IMR-90 (cell line): Measurements from ENCODE around the gene PRKACA. TPM values are rescaled to one million over a fixed set of nuclear protein-coding genes. Genes with fewer than 3 reads are reported as not detected.

Experiments
- ATAC-seq: fragments of 200-7000 bp; cut with Tn5 transposase; 2 replicates; pipeline ENCODE4 v1.9.1; 2020; ENCODE audit warnings: low read depth, mild to moderate bottlenecking, moderate library complexity
- BruUV-seq: library from RNA; stranded (reverse); fragments of 400-500 nt; replicated peaks from 2 replicates; lab custom pipeline; 2021; lab: Mats Ljungman, UMichigan
- CTCF ChIA-PET: fragments of 300-600 bp; formaldehyde crosslinking; extraction: SDS; loops from one replicate; lab custom pipeline; 2021; ENCODE audit warnings: antibody characterized with exemption; lab: Yijun Ruan, JAX
- POLR2A ChIA-PET: fragments of 300-600 bp; sonication (Branson Sonifier 250); formaldehyde crosslinking; loops from one replicate; lab custom pipeline; 2022; ENCODE audit warnings: antibody characterized with exemption; ENCODE audit not compliant: unreplicated experiment; lab: Charles Lee
- DNase-seq: peaks from one replicate; pipeline ENCODE4 v3.0.0; 2013
- H2AFZ ChIP-seq: replicated peaks from 2 replicates; pipeline ENCODE3; 2013; ENCODE audit warnings: low read length, mild to moderate bottlenecking; ENCODE audit not compliant: poor library complexity
- H2AK5ac ChIP-seq: 2 replicates; pipeline ENCODE4 v1.6.1; 2013; ENCODE audit warnings: low read depth, low read length, inconsistent platforms
- H2AK9ac ChIP-seq: replicated peaks from 2 replicates; pipeline ENCODE3; 2013; ENCODE audit warnings: mild to moderate bottlenecking, low read depth, low read length, moderate library complexity; ENCODE audit not compliant: poor library complexity
- H2BK120ac ChIP-seq: 2 replicates; pipeline ENCODE4 v1.6.1; 2013; ENCODE audit warnings: low read depth, low read length, inconsistent platforms
- H2BK15ac ChIP-seq: 3 replicates; pipeline ENCODE4 v1.6.1; 2013; ENCODE audit warnings: low read depth, low read length, inconsistent platforms
- H2BK20ac ChIP-seq: 2 replicates; pipeline ENCODE4 v1.6.1; 2013; ENCODE audit warnings: low read depth, mild to moderate bottlenecking, inconsistent platforms, low read length, moderate library complexity
- H2BK5ac ChIP-seq: 2 replicates; pipeline ENCODE4 v1.6.1; 2013; ENCODE audit warnings: mild to moderate bottlenecking, low read depth, low read length, inconsistent platforms; ENCODE audit not compliant: poor library complexity, severe bottlenecking
- H3K14ac ChIP-seq: replicated peaks from 2 replicates; pipeline ENCODE4 v1.6.1; 2013; ENCODE audit warnings: low read depth, low read length, inconsistent platforms
- H3K18ac ChIP-seq: 2 replicates; pipeline ENCODE4 v1.6.1; 2013; ENCODE audit warnings: low read depth, low read length, control low read depth
- H3K23ac ChIP-seq: 2 replicates; pipeline ENCODE4 v1.6.1; 2013; ENCODE audit warnings: low read depth, low read length, inconsistent platforms
- H3K27ac ChIP-seq: 2 replicates; pipeline ENCODE4 v1.5.1; 2013; ENCODE audit warnings: mild to moderate bottlenecking, control low read depth, low read length; ENCODE audit not compliant: insufficient read depth
- H3K27me3 ChIP-seq: 2 replicates; pipeline ENCODE4 v1.6.1; 2013; ENCODE audit warnings: low read length; ENCODE audit not compliant: control insufficient read depth, insufficient read depth
- H3K36me3 ChIP-seq: 2 replicates; pipeline ENCODE4 v1.6.1; 2013; ENCODE audit warnings: low read length, mixed read lengths; ENCODE audit not compliant: control insufficient read depth, insufficient read depth
- H3K4ac ChIP-seq: 2 replicates; pipeline ENCODE4 v1.6.1; 2013; ENCODE audit warnings: low read depth, low read length, inconsistent platforms
- H3K4me1 ChIP-seq: 2 replicates; pipeline ENCODE4 v1.6.1; 2013; ENCODE audit warnings: low read length, mixed read lengths; ENCODE audit not compliant: control insufficient read depth, insufficient read depth
- H3K4me2 ChIP-seq: 2 replicates; pipeline ENCODE4 v1.6.1; 2013; ENCODE audit warnings: low read depth, mild to moderate bottlenecking, control low read depth, low read length, moderate library complexity
- H3K4me3 ChIP-seq: 2 replicates; pipeline ENCODE4 v1.5.1; 2013; ENCODE audit warnings: low read depth, mild to moderate bottlenecking, control low read depth, low read length, moderate library complexity; ENCODE audit not compliant: insufficient read depth
- H3K56ac ChIP-seq: 2 replicates; pipeline ENCODE4 v1.6.1; 2013; ENCODE audit warnings: low read length, inconsistent platforms; ENCODE audit not compliant: insufficient read depth; ENCODE audit errors: extremely low read depth
- H3K79me1 ChIP-seq, 2 experiments: 2 replicates each; pipeline ENCODE4 v1.6.1; 2013; ENCODE audit warnings: low read length in 2 of 2, inconsistent platforms in 1 of 2, low read depth in 1 of 2
- H3K9ac ChIP-seq: 2 replicates; pipeline ENCODE4 v1.6.1; 2013; ENCODE audit warnings: low read depth, low read length, control low read depth
- H3K9me1 ChIP-seq: 2 replicates; pipeline ENCODE4 v1.6.1; 2013; ENCODE audit warnings: low read length, inconsistent platforms; ENCODE audit not compliant: insufficient read depth
- H3K9me3 ChIP-seq: 2 replicates; pipeline ENCODE4 v1.6.1; 2013; ENCODE audit warnings: low read length; ENCODE audit not compliant: control insufficient read depth, insufficient read depth
- H4K20me1 ChIP-seq: 2 replicates; pipeline ENCODE4 v1.6.1; 2013; ENCODE audit warnings: low read length, inconsistent platforms; ENCODE audit not compliant: insufficient read depth
- H4K5ac ChIP-seq: 2 replicates; pipeline ENCODE4 v1.6.1; 2013; ENCODE audit warnings: mild to moderate bottlenecking, low read depth, low read length, control low read depth
- H4K8ac ChIP-seq, 2 experiments: 2 replicates each; pipeline ENCODE4 v1.6.1; 2013; ENCODE audit warnings: low read depth in 2 of 2, low read length in 2 of 2, control low read depth in 1 of 2, inconsistent platforms in 1 of 2
- H4K91ac ChIP-seq: 2 replicates; pipeline ENCODE4 v1.6.1; 2013; ENCODE audit warnings: low read depth, low read length, inconsistent platforms; ENCODE audit not compliant: insufficient read depth
- BHLHE40 ChIP-seq: fragments of 150-350 bp; IDR thresholded peaks from 2 replicates; pipeline ENCODE4 v1.6.1; 2016; ENCODE audit warnings: mild to moderate bottlenecking, low read depth, low read length
- CEBPB ChIP-seq: IDR thresholded peaks from 2 replicates; pipeline ENCODE4 v1.6.1; 2012; ENCODE audit warnings: low read depth, low read length, improper control_type of control experiment
- CHD1 ChIP-seq: IDR thresholded peaks from 2 replicates; pipeline ENCODE4 v1.6.1; 2012; ENCODE audit warnings: low read depth, low read length, improper control_type of control experiment
- CTCF ChIP-seq: conservative IDR thresholded peaks from 2 replicates; pipeline ENCODE4 v1.5.1; 2012; ENCODE audit warnings: mild to moderate bottlenecking, low read depth, low read length, improper control_type of control experiment
- MAFK ChIP-seq: IDR thresholded peaks from 2 replicates; pipeline ENCODE4 v1.6.1; 2012; ENCODE audit warnings: low read depth, low read length, improper control_type of control experiment
- MAZ ChIP-seq: IDR thresholded peaks from 2 replicates; pipeline ENCODE4 v1.6.1; 2012; ENCODE audit warnings: low read depth, mild to moderate bottlenecking, low read length, improper control_type of control experiment, moderate library complexity, borderline replicate concordance
- MXI1 ChIP-seq: IDR thresholded peaks from 2 replicates; pipeline ENCODE4 v1.6.1; 2012; ENCODE audit warnings: low read depth, mild to moderate bottlenecking, low read length, moderate library complexity, borderline replicate concordance
- NFE2L2 ChIP-seq: fragments of 150-350 bp; IDR thresholded peaks from 2 replicates; pipeline ENCODE4 v1.6.1; 2016; ENCODE audit warnings: low read depth, mild to moderate bottlenecking, low read length
- POLR2A ChIP-seq: IDR thresholded peaks from 2 replicates; pipeline ENCODE4 v1.6.1; 2012; ENCODE audit warnings: mild to moderate bottlenecking, low read depth, low read length
- RAD21 ChIP-seq: IDR thresholded peaks from 2 replicates; pipeline ENCODE4 v1.6.1; 2012; ENCODE audit warnings: low read length, improper control_type of control experiment
- RCOR1 ChIP-seq: IDR thresholded peaks from 2 replicates; pipeline ENCODE4 v1.6.1; 2012; ENCODE audit warnings: mild to moderate bottlenecking, low read length, improper control_type of control experiment; ENCODE audit not compliant: insufficient replicate concordance
- RFX5 ChIP-seq: IDR thresholded peaks from 2 replicates; pipeline ENCODE4 v1.8.0; 2012; ENCODE audit warnings: low read depth, mild to moderate bottlenecking, low read length, moderate library complexity
- SMC3 ChIP-seq: fragments of 150-350 bp; IDR thresholded peaks from 2 replicates; pipeline ENCODE4 v1.6.1; 2016; ENCODE audit warnings: low read depth, mild to moderate bottlenecking, antibody characterized with exemption, low read length, moderate library complexity
- USF2 ChIP-seq: fragments of 150-350 bp; IDR thresholded peaks from 2 replicates; pipeline ENCODE4 v1.6.1; 2017; ENCODE audit warnings: mild to moderate bottlenecking, antibody characterized with exemption, low read length, low read depth
- WGBS, 2 experiments: methylation state at CpG; one replicate each; pipeline versions ENCODE4 v1.1.5 to v1.1.7; 2013; ENCODE audit warnings: missing lambda C conversion rate in 2 of 2; ENCODE audit not compliant: insufficient read length in 1 of 2; ENCODE audit errors: extremely low coverage in 2 of 2; 5-methylcytosine and 5-hydroxymethylcytosine counted together
- dilution Hi-C: fragments of 300-500 bp; cut with HindIII; formaldehyde crosslinking; loops from one replicate; pipeline ENCODE4 v1.14.3; 2018; ENCODE audit warnings: low sequenced_read_pairs; ENCODE audit not compliant: unreplicated experiment
- in situ Hi-C: fragments of 300-500 bp; cut with MboI; formaldehyde crosslinking; loops from 3 replicates; pipeline ENCODE4 v1.14.3; 2019; ENCODE audit warnings: low sequenced_read_pairs, inconsistent platforms, mixed read lengths
- intact Hi-C: fragments of 100-400 bp; cut with micrococcal nuclease; formaldehyde crosslinking; loops from 2 replicates; pipeline ENCODE4 v1.10.0; 2022
- polyA plus RNA-seq, 3 experiments: library from polyadenylated mRNA; depleted of rRNA; stranded (reverse); fragments of >200 nt; gene quantifications; 2 replicates each; pipeline ENCODE4 v1.2.3, GENCODE V29; 2012; ENCODE audit warnings: low replicate concordance in 1 of 3
- total RNA-seq: library from RNA; depleted of rRNA; stranded (reverse); fragments of >200 nt; gene quantifications from 2 replicates; pipeline ENCODE4 v1.2.3, GENCODE V29; 2012
- TF ChIP-seq, protein P1 (sequence below): fragments of 150-350 bp; IDR thresholded peaks from 2 replicates; pipeline ENCODE4 v1.6.1; 2016; ENCODE audit warnings: low read depth, mild to moderate bottlenecking, low read length, moderate library complexity, borderline replicate concordance

PRKACA gene
- total and polyA plus RNA-seq, 2 of the 4 experiments (the other 2 are of a cell fraction): 18.1 to 94.5 TPM

DNA sequence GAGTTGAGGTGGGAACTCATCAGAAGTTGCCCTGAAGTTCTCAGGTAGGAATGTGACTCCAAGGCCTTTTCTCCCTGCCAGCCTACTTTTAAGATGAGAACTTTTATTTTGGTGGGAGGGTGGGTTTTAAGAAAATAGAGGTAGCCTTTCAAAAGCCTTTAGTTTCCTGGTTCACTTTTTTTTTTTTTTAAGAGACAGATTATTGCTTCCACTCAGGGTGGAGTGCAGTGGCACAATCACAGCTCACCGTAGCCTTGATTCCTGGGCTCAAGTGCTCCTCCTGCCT lies 34.9 kb downstream of the PRKACA start:
- no peaks in the 10 kb centered on the region for H3K9me3 ChIP-seq
- intact Hi-C loops (no loop called here), in situ Hi-C loops (loop anchor here (25.0 kb wide), 1 partner anchor 320 kb away; the partner anchor contains the start of genes C19orf53 and MRI1), dilution Hi-C loops (no loop called here)
- peaks cover 10% of the 10 kb centered on the region; the same call in 1 of the 2 replicates for H3K9me1 ChIP-seq
- peak overlapping the region; percentile 56; the same call in 1 of the 2 replicates for H3K4me2 ChIP-seq
- H3K27me3 ChIP-seq: no peaks in the 10 kb centered on the region
- no TSS peak for BruUV-seq
- no peak overlapping the region for H3K9ac ChIP-seq
- peaks cover 8% of the 10 kb centered on the region for H3K4me1 ChIP-seq
- H3K36me3 ChIP-seq: no peaks in the 10 kb centered on the region; the same call in 1 of the 2 replicates
- TF ChIP-seq RAD21: no peak
- TF ChIP-seq SMC3: no peak
- TF ChIP-seq RCOR1: no peak
- TF ChIP-seq MAFK: no peak
- TF ChIP-seq NFE2L2: no peak
- no peak for TF ChIP-seq RFX5
- no peak for TF ChIP-seq POLR2A
- TF ChIP-seq CEBPB: no peak
- TF ChIP-seq CHD1: no peak
- TF ChIP-seq MXI1: no peak
- TF ChIP-seq USF2: no peak
- TF ChIP-seq CTCF: no peak
- TF ChIP-seq BHLHE40: no peak
- TF ChIP-seq MAZ: no peak
- TF ChIP-seq, protein P1, sequence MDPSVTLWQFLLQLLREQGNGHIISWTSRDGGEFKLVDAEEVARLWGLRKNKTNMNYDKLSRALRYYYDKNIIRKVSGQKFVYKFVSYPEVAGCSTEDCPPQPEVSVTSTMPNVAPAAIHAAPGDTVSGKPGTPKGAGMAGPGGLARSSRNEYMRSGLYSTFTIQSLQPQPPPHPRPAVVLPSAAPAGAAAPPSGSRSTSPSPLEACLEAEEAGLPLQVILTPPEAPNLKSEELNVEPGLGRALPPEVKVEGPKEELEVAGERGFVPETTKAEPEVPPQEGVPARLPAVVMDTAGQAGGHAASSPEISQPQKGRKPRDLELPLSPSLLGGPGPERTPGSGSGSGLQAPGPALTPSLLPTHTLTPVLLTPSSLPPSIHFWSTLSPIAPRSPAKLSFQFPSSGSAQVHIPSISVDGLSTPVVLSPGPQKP: no peak
- H3K56ac ChIP-seq: no peak overlapping the region
- peaks cover 12 to 23% of the 10 kb centered on the region in 2 experiments for H3K79me1 ChIP-seq
- H2BK15ac ChIP-seq: no peak overlapping the region
- peak overlapping the region; percentile 89; the same call in 1 of the 2 replicates for H3K14ac ChIP-seq
- ATAC-seq: no peak
- H3K18ac ChIP-seq: no peak overlapping the region
- H2AK9ac ChIP-seq: no peak overlapping the region
- no peak overlapping the region for H3K4me3 ChIP-seq
- H4K8ac ChIP-seq: peak overlapping the region; percentile 94; a peak in 2 of 4 replicates
- no peak overlapping the region for H2AFZ ChIP-seq
- H3K23ac ChIP-seq: peak overlapping the region; percentile 66
- H2BK120ac ChIP-seq: no peak overlapping the region
- no peak overlapping the region for H3K27ac ChIP-seq
- H2BK5ac ChIP-seq: no peak overlapping the region
- H4K91ac ChIP-seq: no peak overlapping the region
- no peak overlapping the region for H2AK5ac ChIP-seq
- H2BK20ac ChIP-seq: no peak overlapping the region
- no peak overlapping the region for H4K5ac ChIP-seq
- no CpG with 5 or more reads among the region's 1 CpG for WGBS, 2 experiments
- no peaks in the 10 kb centered on the region for H4K20me1 ChIP-seq
- no peak for DNase-seq
- H3K4ac ChIP-seq: peak overlapping the region; percentile 78
- POLR2A ChIA-PET: no interaction called here
- CTCF ChIA-PET: no interaction called here
